ENCODE results near the gene NPM1. TPM values are rescaled to one million over a fixed set of nuclear protein-coding genes. Genes with fewer than 3 reads are reported as not detected.
A peak's percentile ranks its signal among the peaks of the same experiment; 100 is the strongest.

The NPM1 gene
- total RNA-seq, 1 experiment from 2014 or later: 1,998 TPM

DNA sequence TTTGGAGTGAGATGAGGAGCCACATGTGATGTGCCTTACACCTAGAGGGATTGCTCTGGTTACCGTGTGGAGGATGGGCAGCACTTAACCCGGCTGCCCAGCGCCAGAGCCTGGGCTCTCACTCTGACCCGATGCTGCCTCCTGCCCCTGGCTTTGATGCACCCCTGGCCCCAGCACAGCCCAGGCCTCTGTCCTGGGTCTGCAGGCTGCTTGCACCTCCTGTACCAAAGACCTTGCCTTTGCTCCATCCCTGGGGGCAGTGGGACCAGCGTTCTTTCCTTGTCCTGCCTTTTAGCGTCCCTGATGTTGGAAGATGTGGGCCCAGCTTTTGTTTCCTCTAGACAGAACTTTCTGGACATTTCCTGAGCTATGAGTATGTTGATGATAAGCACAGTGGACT lies 72.2 kb downstream of the NPM1 start:
- Histone ChIP-seq H3K27ac (ENCODE audit: low read depth, low read length, poor library complexity, severe bottlenecking) (no peak overlapping the region), H3K27me3 (replicated peaks; ENCODE audit: insufficient read depth, low read depth, low read length, poor library complexity) (no peaks in the 10 kb centered on the region), H3K9me3 (ENCODE audit: low read depth, low read length, poor library complexity, severe bottlenecking) (no peaks in the 10 kb centered on the region), H3K36me3 (ENCODE audit: insufficient read depth, low read length, poor library complexity, severe bottlenecking) (no peaks in the 10 kb centered on the region), H3K4me3 (ENCODE audit: low read depth, low read length, poor library complexity, severe bottlenecking) (no peak overlapping the region), H3K4me1 (ENCODE audit: insufficient read depth, low read length, poor library complexity, severe bottlenecking) (no peaks in the 10 kb centered on the region)
- ChIA-PET POLR2A (ENCODE audit: low non-redundant PET) (no interaction called here), CTCF (no interaction called here)
- no peak for DNase-seq (ENCODE audit: low spot score)
- no peak for TF ChIP-seq EZH2 (IDR thresholded peaks at IDR 0.05; ENCODE audit: borderline replicate concordance, low read depth, low read length, poor library complexity, severe bottlenecking)
- TF ChIP-seq, protein P1, sequence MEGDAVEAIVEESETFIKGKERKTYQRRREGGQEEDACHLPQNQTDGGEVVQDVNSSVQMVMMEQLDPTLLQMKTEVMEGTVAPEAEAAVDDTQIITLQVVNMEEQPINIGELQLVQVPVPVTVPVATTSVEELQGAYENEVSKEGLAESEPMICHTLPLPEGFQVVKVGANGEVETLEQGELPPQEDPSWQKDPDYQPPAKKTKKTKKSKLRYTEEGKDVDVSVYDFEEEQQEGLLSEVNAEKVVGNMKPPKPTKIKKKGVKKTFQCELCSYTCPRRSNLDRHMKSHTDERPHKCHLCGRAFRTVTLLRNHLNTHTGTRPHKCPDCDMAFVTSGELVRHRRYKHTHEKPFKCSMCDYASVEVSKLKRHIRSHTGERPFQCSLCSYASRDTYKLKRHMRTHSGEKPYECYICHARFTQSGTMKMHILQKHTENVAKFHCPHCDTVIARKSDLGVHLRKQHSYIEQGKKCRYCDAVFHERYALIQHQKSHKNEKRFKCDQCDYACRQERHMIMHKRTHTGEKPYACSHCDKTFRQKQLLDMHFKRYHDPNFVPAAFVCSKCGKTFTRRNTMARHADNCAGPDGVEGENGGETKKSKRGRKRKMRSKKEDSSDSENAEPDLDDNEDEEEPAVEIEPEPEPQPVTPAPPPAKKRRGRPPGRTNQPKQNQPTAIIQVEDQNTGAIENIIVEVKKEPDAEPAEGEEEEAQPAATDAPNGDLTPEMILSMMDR (conservative IDR thresholded peaks at IDR 0.05; ENCODE audit: low read depth, low read length): no peak
- no TSS peak for BruUV-seq (replicated peaks)
- intact Hi-C loops (cut with micrococcal nuclease; ENCODE audit: unreplicated experiment): no loop called here

Small RNA genes lying within 50 kb of the gene (microRNA-seq; reads per million reads assigned to microRNA genes)
- gene MIR3912: 6.5 reads per million, percentile 21 among the genes with 10 or more reads in this experiment

Other genes starting within 250 kb of the NPM1 start
- gene TLX3, start 78.6 kb upstream of the NPM1 start, total RNA-seq (2021): not detected in 2 replicates
- gene FGF18, start 31.8 kb downstream of the NPM1 start, total RNA-seq (2021): 0.90 and 1.3 TPM in 2 replicates